ENCODE data around the gene MYL5. TPM values are rescaled to one million over a fixed set of nuclear protein-coding genes. Genes with fewer than 3 reads are reported as not detected.

MYL5 gene
- total RNA-seq, 2 donors from 2014 or later: 14.6 to 25.7 TPM

DNA sequence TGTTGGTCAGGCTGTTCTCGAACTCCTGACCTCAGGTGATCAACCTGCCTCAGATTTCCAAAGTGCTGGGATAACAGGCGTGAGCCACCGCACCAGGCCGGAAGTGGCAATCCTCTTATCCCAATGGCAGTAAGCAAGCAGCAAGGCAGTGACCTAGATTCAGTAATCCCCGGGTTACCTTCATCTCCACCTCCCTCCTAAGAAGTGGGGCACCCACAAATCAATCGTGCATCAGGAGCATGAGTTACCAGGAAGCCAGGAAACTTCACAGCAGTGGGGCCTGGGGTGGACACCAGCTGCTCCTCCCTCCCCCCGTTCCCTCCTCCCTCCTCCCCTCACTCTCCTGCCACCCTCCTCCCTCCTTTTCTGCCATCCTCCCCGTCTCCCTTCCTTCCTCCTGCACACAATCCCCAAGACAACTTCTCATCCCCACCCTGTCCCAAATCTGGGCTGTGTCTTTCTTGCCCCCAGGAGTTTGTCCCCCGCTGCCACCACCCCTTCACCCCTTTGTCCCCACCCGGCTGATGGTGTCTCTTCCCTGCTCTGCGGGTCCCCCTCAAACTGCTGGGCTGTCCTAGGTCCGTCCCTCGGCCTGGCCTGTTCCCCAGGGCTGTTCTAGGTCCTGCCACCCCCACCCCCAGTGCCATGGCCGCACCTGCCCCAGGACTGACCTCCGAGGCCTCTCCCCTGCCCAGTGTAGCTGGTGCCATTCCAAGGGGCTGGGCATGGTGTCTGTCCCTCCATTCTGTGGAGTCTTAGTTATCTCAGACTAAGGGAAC, 46.8 kb upstream of the MYL5 start:
- Histone ChIP-seq H3K4me3 (no peak overlapping the region), H3K27ac (no peak overlapping the region), H3K9me3 (no peaks in the 10 kb centered on the region), H3K36me3 (no peaks in the 10 kb centered on the region), H3K27me3 (replicated peaks; ENCODE audit: insufficient read depth) (no peaks in the 10 kb centered on the region), H3K4me1 (replicated peaks) (no peaks in the 10 kb centered on the region)
- DNase-seq (ENCODE audit: low spot score): no peak
- intact Hi-C loops (cut with DNase I): no loop called here
- no peak for TF ChIP-seq POLR2AphosphoS5 (IDR thresholded peaks at IDR 0.05)
- no peak for TF ChIP-seq POLR2A (IDR thresholded peaks at IDR 0.05)
- TF ChIP-seq, protein P1, sequence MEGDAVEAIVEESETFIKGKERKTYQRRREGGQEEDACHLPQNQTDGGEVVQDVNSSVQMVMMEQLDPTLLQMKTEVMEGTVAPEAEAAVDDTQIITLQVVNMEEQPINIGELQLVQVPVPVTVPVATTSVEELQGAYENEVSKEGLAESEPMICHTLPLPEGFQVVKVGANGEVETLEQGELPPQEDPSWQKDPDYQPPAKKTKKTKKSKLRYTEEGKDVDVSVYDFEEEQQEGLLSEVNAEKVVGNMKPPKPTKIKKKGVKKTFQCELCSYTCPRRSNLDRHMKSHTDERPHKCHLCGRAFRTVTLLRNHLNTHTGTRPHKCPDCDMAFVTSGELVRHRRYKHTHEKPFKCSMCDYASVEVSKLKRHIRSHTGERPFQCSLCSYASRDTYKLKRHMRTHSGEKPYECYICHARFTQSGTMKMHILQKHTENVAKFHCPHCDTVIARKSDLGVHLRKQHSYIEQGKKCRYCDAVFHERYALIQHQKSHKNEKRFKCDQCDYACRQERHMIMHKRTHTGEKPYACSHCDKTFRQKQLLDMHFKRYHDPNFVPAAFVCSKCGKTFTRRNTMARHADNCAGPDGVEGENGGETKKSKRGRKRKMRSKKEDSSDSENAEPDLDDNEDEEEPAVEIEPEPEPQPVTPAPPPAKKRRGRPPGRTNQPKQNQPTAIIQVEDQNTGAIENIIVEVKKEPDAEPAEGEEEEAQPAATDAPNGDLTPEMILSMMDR (IDR thresholded peaks at IDR 0.05): no peak
- 79% methylated on average over 14 of the region's 15 CpGs for WGBS

DNA sequence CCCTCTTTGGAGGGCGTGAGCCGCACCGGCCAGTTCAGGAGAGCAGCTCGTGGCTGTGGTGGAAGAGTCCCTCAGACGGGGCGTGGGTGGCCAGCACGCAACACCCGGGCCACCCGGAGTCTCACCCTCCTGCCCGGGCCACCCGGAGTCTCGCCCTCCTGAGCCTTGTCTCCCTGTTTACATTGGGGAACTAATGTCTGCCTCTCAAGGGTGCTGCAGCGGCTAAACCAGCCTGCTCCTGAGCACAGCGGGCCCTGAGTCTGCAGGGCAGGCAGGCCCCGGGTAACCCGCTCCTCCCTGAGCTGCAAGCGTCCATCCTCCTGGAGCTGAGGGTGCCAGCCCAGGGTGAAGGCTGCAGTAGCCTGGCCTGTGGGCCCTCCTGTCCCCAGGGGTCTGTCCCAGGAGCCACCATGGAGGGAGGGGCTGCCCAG, 46.0 kb upstream of the MYL5 start:
- H3K27ac ChIP-seq: no peak overlapping the region
- H3K9me3 ChIP-seq: no peaks in the 10 kb centered on the region
- intact Hi-C loops (cut with DNase I): no loop called here
- no peaks in the 10 kb centered on the region for H3K4me1 ChIP-seq (replicated peaks)
- TF ChIP-seq POLR2A (IDR thresholded peaks at IDR 0.05): no peak
- TF ChIP-seq, protein P1 (IDR thresholded peaks at IDR 0.05): no peak
- no peak for TF ChIP-seq POLR2AphosphoS5 (IDR thresholded peaks at IDR 0.05)
- H3K4me3 ChIP-seq: no peak overlapping the region
- H3K36me3 ChIP-seq: no peaks in the 10 kb centered on the region
- H3K27me3 ChIP-seq (replicated peaks; ENCODE audit: insufficient read depth): no peaks in the 10 kb centered on the region
- 89% methylated on average over 15 of the region's 17 CpGs for WGBS
- DNase-seq (ENCODE audit: low spot score): no peak

DNA sequence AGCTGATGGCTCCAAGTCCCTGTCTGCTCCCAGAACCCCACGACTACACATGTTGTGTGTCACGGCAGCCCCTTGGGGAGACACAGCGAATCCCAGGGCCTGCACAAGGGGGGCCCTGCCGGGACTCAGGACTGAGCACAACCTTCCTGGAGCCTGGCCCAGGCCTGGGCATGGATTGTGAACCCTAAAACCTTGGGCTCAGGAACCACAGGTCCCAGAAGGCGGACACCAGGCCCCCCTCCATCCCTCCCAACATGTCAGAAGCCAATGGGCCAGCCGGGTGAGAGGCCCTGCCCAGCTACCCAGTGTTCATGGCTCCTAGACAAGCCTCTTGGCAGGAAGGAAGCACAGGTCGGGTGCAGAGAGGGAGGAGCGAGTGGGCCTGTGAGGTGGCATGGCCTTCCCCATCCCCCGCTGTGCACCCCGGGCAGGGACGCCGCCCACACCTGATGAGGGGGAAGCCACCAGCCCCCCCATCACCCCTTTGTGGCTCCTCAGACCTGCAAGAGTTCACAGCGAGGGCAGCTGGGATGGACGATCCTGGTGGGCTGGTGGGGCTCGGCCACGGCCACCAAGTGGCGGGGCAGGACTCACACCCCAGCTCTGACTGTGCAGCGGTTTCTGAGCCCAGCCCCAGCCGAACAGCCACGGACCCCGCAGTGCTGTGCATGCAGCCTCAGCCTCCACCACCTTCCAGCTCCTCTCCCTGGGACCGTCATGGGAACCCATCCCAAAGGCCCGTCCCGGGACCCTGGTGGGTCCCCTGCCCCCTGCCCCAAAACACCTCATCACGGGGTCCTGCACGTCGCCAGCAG, 45.3 kb upstream of the MYL5 start:
- TF ChIP-seq, protein P1 (IDR thresholded peaks at IDR 0.05): no peak
- TF ChIP-seq POLR2A (IDR thresholded peaks at IDR 0.05) (no peak), POLR2AphosphoS5 (IDR thresholded peaks at IDR 0.05) (no peak)
- Histone ChIP-seq H3K4me3 (no peak overlapping the region), H3K36me3 (no peaks in the 10 kb centered on the region), H3K27me3 (replicated peaks; ENCODE audit: insufficient read depth) (no peaks in the 10 kb centered on the region), H3K4me1 (replicated peaks) (no peaks in the 10 kb centered on the region), H3K9me3 (no peaks in the 10 kb centered on the region), H3K27ac (no peak overlapping the region)
- WGBS: 85% methylated on average over 16 of the region's 27 CpGs
- DNase-seq (ENCODE audit: low spot score): no peak
- intact Hi-C loops (cut with DNase I): no loop called here

DNA sequence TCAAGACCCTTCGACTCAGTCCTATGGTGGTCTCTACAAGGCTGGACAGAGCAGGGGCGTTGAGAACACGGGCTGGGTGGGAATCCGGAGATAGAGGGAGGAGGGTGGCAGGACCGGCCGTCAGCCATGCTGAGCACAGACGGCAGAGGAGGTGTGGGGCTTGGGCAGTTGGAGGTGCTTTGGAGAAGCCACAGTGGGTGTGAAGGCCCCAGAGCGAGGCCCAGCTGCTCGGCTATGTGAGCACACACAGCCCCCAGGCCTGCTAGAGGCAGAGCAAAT, 44.8 kb upstream of the MYL5 start:
- Histone ChIP-seq H3K36me3 (no peaks in the 10 kb centered on the region), H3K4me1 (replicated peaks) (no peaks in the 10 kb centered on the region), H3K27me3 (replicated peaks; ENCODE audit: insufficient read depth) (no peaks in the 10 kb centered on the region), H3K9me3 (no peaks in the 10 kb centered on the region), H3K4me3 (no peak overlapping the region), H3K27ac (no peak overlapping the region)
- WGBS: 89% methylated on average over 9 of the region's 9 CpGs
- DNase-seq (ENCODE audit: low spot score): no peak
- TF ChIP-seq, protein P1 (IDR thresholded peaks at IDR 0.05): no peak
- TF ChIP-seq POLR2A (IDR thresholded peaks at IDR 0.05): no peak
- TF ChIP-seq POLR2AphosphoS5 (IDR thresholded peaks at IDR 0.05): no peak
- intact Hi-C loops (cut with DNase I): no loop called here
